ENCODE results near the gene ST7. TPM values are rescaled to one million over a fixed set of nuclear protein-coding genes. Genes with fewer than 3 reads are reported as not detected.
"Not testable (repeated sequence)": the region's sequence is repeated elsewhere in the genome, so short reads cannot be mapped to it uniquely, and the experiment has no call there.

The ST7 gene
- total and polyA plus RNA-seq, 2 donors (not counting 1 experiment from before 2014, with no cell fraction given): 20.0 to 28.6 TPM

- peaks cover 2% of the 10 kb centered on the region for H3K79me2 ChIP-seq (ENCODE audit: control insufficient read depth, insufficient read depth, low read length)
- TF ChIP-seq CTCF (conservative IDR thresholded peaks at IDR 0.05 in 1 of 2, IDR thresholded peaks at IDR 0.05 in 1 of 2; ENCODE audit: low read depth in 1 of 2, low read length in 2 of 2): no peak
- TF ChIP-seq EZH2 (IDR thresholded peaks at IDR 0.05; ENCODE audit: low read length, missing control alignments): no peak
- no peak overlapping the region for H2AFZ ChIP-seq (ENCODE audit: low read length)
- H3K9me3 ChIP-seq (ENCODE audit: control insufficient read depth, insufficient read depth, low read depth, low read length): no peaks in the 10 kb centered on the region
- no peak for DNase-seq (ENCODE audit: low read depth in 2 of 2)
- H3K4me2 ChIP-seq (ENCODE audit: extremely low read depth, insufficient read depth, low read length): no peak overlapping the region
- no peaks in the 10 kb centered on the region for H4K20me1 ChIP-seq (ENCODE audit: control insufficient read depth, extremely low read depth, insufficient read depth, low read length)
- H3K36me3 ChIP-seq (ENCODE audit: control insufficient read depth, insufficient read depth, low read length): no peaks in the 10 kb centered on the region
- no peak overlapping the region for H3K9ac ChIP-seq (ENCODE audit: insufficient read depth, low read length)
- H3K27me3 ChIP-seq (ENCODE audit: control insufficient read depth, insufficient read depth, low read length): no peaks in the 10 kb centered on the region
- H3K4me3 ChIP-seq (replicated peaks in 1 of 4; ENCODE audit: control extremely low read depth in 1 of 4, insufficient read depth in 1 of 4, low read depth in 3 of 4, low read length in 4 of 4): no peak overlapping the region
- H3K27ac ChIP-seq (ENCODE audit: insufficient read depth, low read length): no peak overlapping the region
- H3K4me1 ChIP-seq (ENCODE audit: control insufficient read depth, extremely low read depth, insufficient read depth, low read length): no peaks in the 10 kb centered on the region
Measured at GRCh38 chr7:116970238-116970910, 17.1 kb downstream of the ST7 start.

- not testable (repeated sequence) for H3K4me2 ChIP-seq (ENCODE audit: extremely low read depth, insufficient read depth, low read length); H3K79me2 ChIP-seq (ENCODE audit: control insufficient read depth, insufficient read depth, low read length)
Measured at GRCh38 chr7:116971153-116971552, 17.9 kb downstream of the ST7 start.

GRCh38 chr7:116971869-116972268 lies 18.6 kb downstream of the ST7 start:
- no peak overlapping the region for H3K4me2 ChIP-seq (ENCODE audit: extremely low read depth, insufficient read depth, low read length)
- no peaks in the 10 kb centered on the region for H3K36me3 ChIP-seq (ENCODE audit: control insufficient read depth, insufficient read depth, low read length)
- no peak for TF ChIP-seq EZH2 (IDR thresholded peaks at IDR 0.05; ENCODE audit: low read length, missing control alignments)
- TF ChIP-seq CTCF (conservative IDR thresholded peaks at IDR 0.05 in 1 of 2, IDR thresholded peaks at IDR 0.05 in 1 of 2; ENCODE audit: low read depth in 1 of 2, low read length in 2 of 2): no peak
- H3K9ac ChIP-seq (ENCODE audit: insufficient read depth, low read length): no peak overlapping the region
- no peak overlapping the region for H2AFZ ChIP-seq (ENCODE audit: low read length)
- no peak overlapping the region for H3K4me3 ChIP-seq (replicated peaks in 1 of 4; ENCODE audit: control extremely low read depth in 1 of 4, insufficient read depth in 1 of 4, low read depth in 3 of 4, low read length in 4 of 4)
- no peaks in the 10 kb centered on the region for H3K9me3 ChIP-seq (ENCODE audit: control insufficient read depth, insufficient read depth, low read depth, low read length)
- no peak for DNase-seq (ENCODE audit: low read depth in 2 of 2)
- no peaks in the 10 kb centered on the region for H3K27me3 ChIP-seq (ENCODE audit: control insufficient read depth, insufficient read depth, low read length)
- peaks cover 3% of the 10 kb centered on the region for H3K4me1 ChIP-seq (ENCODE audit: control insufficient read depth, extremely low read depth, insufficient read depth, low read length)
- H4K20me1 ChIP-seq (ENCODE audit: control insufficient read depth, extremely low read depth, insufficient read depth, low read length): no peaks in the 10 kb centered on the region
- no peak overlapping the region for H3K27ac ChIP-seq (ENCODE audit: insufficient read depth, low read length)
- H3K79me2 ChIP-seq (ENCODE audit: control insufficient read depth, insufficient read depth, low read length): peaks cover 2% of the 10 kb centered on the region

More at GRCh38 chr7:116971153-116971552, 17.9 kb downstream of the ST7 start:
- H3K4me3 ChIP-seq (replicated peaks in 1 of 4; ENCODE audit: control extremely low read depth in 1 of 4, insufficient read depth in 1 of 4, low read depth in 3 of 4, low read length in 4 of 4); H3K4me1 ChIP-seq (ENCODE audit: control insufficient read depth, extremely low read depth, insufficient read depth, low read length); H2AFZ ChIP-seq (ENCODE audit: low read length); H3K36me3 ChIP-seq (ENCODE audit: control insufficient read depth, insufficient read depth, low read length); H3K27ac ChIP-seq (ENCODE audit: insufficient read depth, low read length); DNase-seq (ENCODE audit: low read depth in 2 of 2); H4K20me1 ChIP-seq (ENCODE audit: control insufficient read depth, extremely low read depth, insufficient read depth, low read length); H3K9me3 ChIP-seq (ENCODE audit: control insufficient read depth, insufficient read depth, low read depth, low read length); H3K9ac ChIP-seq (ENCODE audit: insufficient read depth, low read length); H3K27me3 ChIP-seq (ENCODE audit: control insufficient read depth, insufficient read depth, low read length): not testable (repeated sequence)

- not testable (repeated sequence) for H3K4me3 ChIP-seq (replicated peaks in 1 of 4; ENCODE audit: control extremely low read depth in 1 of 4, insufficient read depth in 1 of 4, low read depth in 3 of 4, low read length in 4 of 4); DNase-seq (ENCODE audit: low read depth in 2 of 2); H3K4me1 ChIP-seq (ENCODE audit: control insufficient read depth, extremely low read depth, insufficient read depth, low read length); H3K9me3 ChIP-seq (ENCODE audit: control insufficient read depth, insufficient read depth, low read depth, low read length); H3K4me2 ChIP-seq (ENCODE audit: extremely low read depth, insufficient read depth, low read length); H3K27me3 ChIP-seq (ENCODE audit: control insufficient read depth, insufficient read depth, low read length); H3K36me3 ChIP-seq (ENCODE audit: control insufficient read depth, insufficient read depth, low read length); H3K79me2 ChIP-seq (ENCODE audit: control insufficient read depth, insufficient read depth, low read length); H3K27ac ChIP-seq (ENCODE audit: insufficient read depth, low read length); H2AFZ ChIP-seq (ENCODE audit: low read length); H3K9ac ChIP-seq (ENCODE audit: insufficient read depth, low read length); H4K20me1 ChIP-seq (ENCODE audit: control insufficient read depth, extremely low read depth, insufficient read depth, low read length)
Measured at GRCh38 chr7:116975024-116975423, 21.7 kb downstream of the ST7 start.

All from fibroblast of lung (primary cell).